HEK293 (cell line): ENCODE data around the gene TMEM176B.

Source experiments
- BCL11A ChIP-seq: fragments of 450-650 bp; formaldehyde crosslinking; IDR thresholded peaks from 2 replicates; pipeline ENCODE4 v1.5.1; 2016; ENCODE audit warnings: low read depth, missing biosample characterization, missing genetic modification characterization
- GLI4 ChIP-seq: fragments of 450-650 bp; formaldehyde crosslinking; IDR thresholded peaks from 2 replicates; pipeline ENCODE4 v1.5.1; 2016; ENCODE audit warnings: missing biosample characterization, missing genetic modification characterization
- REST ChIP-seq: fragments of 450-650 bp; formaldehyde crosslinking; IDR thresholded peaks from 2 replicates; pipeline ENCODE4 v1.5.1; 2016; ENCODE audit warnings: missing biosample characterization, missing genetic modification characterization
- ZFP37 ChIP-seq: fragments of 450-650 bp; formaldehyde crosslinking; IDR thresholded peaks from 2 replicates; pipeline ENCODE4 v1.5.1; 2016; ENCODE audit warnings: missing biosample characterization, missing genetic modification characterization
- ZNF184 ChIP-seq: fragments of 450-650 bp; IDR thresholded peaks from 2 replicates; pipeline ENCODE4 v1.5.1; 2018; ENCODE audit warnings: missing biosample characterization, mild to moderate bottlenecking, missing genetic modification characterization
- ZNF24 ChIP-seq: fragments of 450-650 bp; formaldehyde crosslinking; IDR thresholded peaks from 2 replicates; pipeline ENCODE4 v1.5.1; 2016; ENCODE audit warnings: missing biosample characterization, missing genetic modification characterization
- ZNF561 ChIP-seq: fragments of 450-650 bp; IDR thresholded peaks from 2 replicates; pipeline ENCODE4 v1.5.1; 2018; ENCODE audit warnings: missing biosample characterization, missing genetic modification characterization, borderline replicate concordance
- TF ChIP-seq, protein P1 (sequence below): fragments of 450-650 bp; formaldehyde crosslinking; IDR thresholded peaks from 2 replicates; pipeline ENCODE4 v1.5.1; 2016; ENCODE audit warnings: missing biosample characterization, missing genetic modification characterization

DNA sequence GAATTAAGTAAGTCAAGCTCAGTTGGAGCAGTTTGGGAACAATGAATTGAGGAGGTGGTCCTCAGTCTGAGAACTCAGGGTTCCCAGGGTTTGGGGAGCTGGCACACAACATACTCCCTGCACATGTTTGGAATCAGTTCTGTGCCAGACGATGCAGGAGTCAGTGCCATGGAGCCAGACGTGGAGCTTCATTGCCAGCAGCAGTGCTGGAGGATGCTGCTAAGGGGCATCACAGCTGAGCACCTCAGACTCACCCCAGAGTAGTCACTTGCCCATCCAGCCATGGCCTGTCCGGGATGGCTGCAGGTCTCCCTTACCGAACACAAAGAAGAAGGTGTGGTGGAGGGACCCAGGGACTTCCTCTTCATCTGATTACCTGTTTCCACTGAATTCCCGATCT is 55.1 kb downstream of the TMEM176B start:
- no peak for TF ChIP-seq ZNF561 (tag by site-specific recombination)
- TF ChIP-seq REST (tag by site-specific recombination), result no peak
- TF ChIP-seq, protein P1, sequence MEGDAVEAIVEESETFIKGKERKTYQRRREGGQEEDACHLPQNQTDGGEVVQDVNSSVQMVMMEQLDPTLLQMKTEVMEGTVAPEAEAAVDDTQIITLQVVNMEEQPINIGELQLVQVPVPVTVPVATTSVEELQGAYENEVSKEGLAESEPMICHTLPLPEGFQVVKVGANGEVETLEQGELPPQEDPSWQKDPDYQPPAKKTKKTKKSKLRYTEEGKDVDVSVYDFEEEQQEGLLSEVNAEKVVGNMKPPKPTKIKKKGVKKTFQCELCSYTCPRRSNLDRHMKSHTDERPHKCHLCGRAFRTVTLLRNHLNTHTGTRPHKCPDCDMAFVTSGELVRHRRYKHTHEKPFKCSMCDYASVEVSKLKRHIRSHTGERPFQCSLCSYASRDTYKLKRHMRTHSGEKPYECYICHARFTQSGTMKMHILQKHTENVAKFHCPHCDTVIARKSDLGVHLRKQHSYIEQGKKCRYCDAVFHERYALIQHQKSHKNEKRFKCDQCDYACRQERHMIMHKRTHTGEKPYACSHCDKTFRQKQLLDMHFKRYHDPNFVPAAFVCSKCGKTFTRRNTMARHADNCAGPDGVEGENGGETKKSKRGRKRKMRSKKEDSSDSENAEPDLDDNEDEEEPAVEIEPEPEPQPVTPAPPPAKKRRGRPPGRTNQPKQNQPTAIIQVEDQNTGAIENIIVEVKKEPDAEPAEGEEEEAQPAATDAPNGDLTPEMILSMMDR (tag by site-specific recombination), result no peak
- no peak for TF ChIP-seq GLI4
- TF ChIP-seq ZNF184, result no peak
- no peak for TF ChIP-seq BCL11A
- no peak for TF ChIP-seq ZFP37 (tag by site-specific recombination)
- no peak for TF ChIP-seq ZNF24
